SU-DHL-6 (cell line): ENCODE measurements around the gene SPTBN1.

Experiments used
- H2AFZ ChIP-seq: fragments of 200-600 bp; sonication (generic); 2 replicates; pipeline ENCODE4 v1.6.1; 2014; ENCODE audit warnings: low read depth, mild to moderate bottlenecking, moderate library complexity, mixed read lengths, antibody characterized with exemption, low read length; ENCODE audit not compliant: severe bottlenecking
- H3F3A ChIP-seq: fragments of 200-600 bp; shearing (Covaris generic); 2 replicates; pipeline ENCODE4 v1.6.0; 2016; ENCODE audit warnings: antibody characterized with exemption, mild to moderate bottlenecking; ENCODE audit not compliant: insufficient read depth
- H3K27ac ChIP-seq: fragments of 200-600 bp; sonication (generic); 2 replicates; pipeline ENCODE4 v1.5.1; 2016; ENCODE audit warnings: low read depth, mild to moderate bottlenecking, low read length, moderate library complexity, mixed read lengths
- H3K27me3 ChIP-seq: fragments of 200-600 bp; sonication (generic), shearing (Covaris generic); 2 replicates; pipeline ENCODE4 v1.6.0; 2014; ENCODE audit warnings: mild to moderate bottlenecking, low read length
- H3K36me3 ChIP-seq: fragments of 200-600 bp; sonication (generic); 2 replicates; pipeline ENCODE4 v1.6.1; 2014; ENCODE audit warnings: mild to moderate bottlenecking, low read length, mixed read lengths
- H3K4me2 ChIP-seq: fragments of 300-600, 200-600 bp; shearing (Covaris generic), sonication (generic); 2 replicates; pipeline ENCODE4 v1.6.0; 2014; ENCODE audit warnings: low read length, low read depth, mild to moderate bottlenecking; ENCODE audit not compliant: poor library complexity, severe bottlenecking
- H3K4me3 ChIP-seq: fragments of 200-600 bp; sonication (generic); 2 replicates; pipeline ENCODE4 v1.5.1; 2014; ENCODE audit warnings: antibody characterized with exemption, low read length, mild to moderate bottlenecking, mixed read lengths; ENCODE audit not compliant: insufficient read depth, poor library complexity, severe bottlenecking
- H3K79me2 ChIP-seq: fragments of 200-600 bp; sonication (generic); 2 replicates; pipeline ENCODE4 v1.6.1; 2014; ENCODE audit warnings: mild to moderate bottlenecking, low read length, moderate library complexity; ENCODE audit not compliant: insufficient read depth
- H3K9ac ChIP-seq: fragments of 200-600 bp; sonication (generic); 2 replicates; pipeline ENCODE4 v1.7.0; 2014; ENCODE audit warnings: mild to moderate bottlenecking, low read length
- H3K9me2 ChIP-seq: fragments of 200-600 bp; sonication (generic); replicated peaks from 2 replicates; pipeline ENCODE4 v1.6.1; 2014; ENCODE audit warnings: low read length; ENCODE audit not compliant: insufficient read depth
- H3K9me3 ChIP-seq: fragments of 200-600 bp; sonication (generic); 2 replicates; pipeline ENCODE4 v1.6.1; 2014; ENCODE audit warnings: low read length, mixed read lengths; ENCODE audit not compliant: insufficient read depth
- H4K20me1 ChIP-seq: fragments of 200-600 bp; sonication (generic); 2 replicates; pipeline ENCODE4 v1.6.1; 2014; ENCODE audit warnings: low read depth, mild to moderate bottlenecking, antibody characterized with exemption, low read length, moderate library complexity, mixed read lengths
- EZH2phosphoT487 ChIP-seq: fragments of 200-600 bp; sonication (generic), shearing (Covaris generic); conservative IDR thresholded peaks from 2 replicates; pipeline ENCODE4 v1.6.1; 2018; ENCODE audit warnings: mild to moderate bottlenecking, antibody characterized with exemption, low read length, moderate library complexity, mixed read lengths
- TF ChIP-seq, protein P1 (sequence below): fragments of 200-600 bp; sonication (generic); IDR thresholded peaks from one replicate; pipeline ENCODE4 v1.5.1; 2017; ENCODE audit warnings: antibody characterized with exemption, mild to moderate bottlenecking, low read length, moderate library complexity; ENCODE audit not compliant: insufficient read depth, poor library complexity, severe bottlenecking

The SPTBN1 gene

DNA sequence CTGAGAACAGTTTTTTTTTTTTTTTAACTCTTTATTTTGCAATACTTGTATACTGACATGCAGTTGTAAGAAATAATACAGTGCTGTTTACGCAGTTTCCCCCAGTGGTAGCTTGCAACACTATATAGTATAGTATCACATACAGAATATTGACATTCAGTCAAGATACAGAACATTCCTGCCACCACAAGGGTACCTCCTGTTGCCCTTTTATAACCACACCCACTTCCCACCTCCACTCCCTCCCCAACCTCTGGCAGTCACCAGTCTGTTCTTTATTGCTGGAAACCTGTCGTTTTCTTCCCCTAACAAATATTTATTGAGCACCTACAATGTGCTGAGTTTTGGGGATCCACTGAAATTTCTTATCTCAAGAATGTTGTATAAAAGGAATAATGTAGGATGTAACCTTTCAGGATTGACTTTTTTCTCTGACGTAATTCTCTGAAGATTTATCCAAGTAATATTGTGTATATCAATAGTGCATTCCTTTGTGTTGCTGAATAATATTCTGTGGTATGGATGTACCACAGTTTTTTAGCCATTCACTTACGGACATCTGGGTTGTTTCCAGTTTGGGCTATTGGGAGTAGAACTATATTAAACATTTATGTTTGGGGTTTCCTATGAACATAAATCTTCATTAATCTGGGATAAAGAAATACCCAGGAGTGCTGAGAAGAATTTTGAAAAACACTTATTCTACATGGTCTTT is 215.9 kb downstream of the SPTBN1 start:
- Histone ChIP-seq H3K9me3 (no peaks in the 10 kb centered on the region), H3K9ac (no peak overlapping the region), H4K20me1 (no peaks in the 10 kb centered on the region), H3F3A (no peaks in the 10 kb centered on the region), H3K27me3 (no peaks in the 10 kb centered on the region), H3K4me2 (no peak overlapping the region), H3K27ac (no peak overlapping the region), H3K36me3 (no peaks in the 10 kb centered on the region), H3K9me2 (no peaks in the 10 kb centered on the region), H3K79me2 (no peaks in the 10 kb centered on the region), H3K4me3 (no peak overlapping the region), H2AFZ (no peak overlapping the region)
- TF ChIP-seq, protein P1, sequence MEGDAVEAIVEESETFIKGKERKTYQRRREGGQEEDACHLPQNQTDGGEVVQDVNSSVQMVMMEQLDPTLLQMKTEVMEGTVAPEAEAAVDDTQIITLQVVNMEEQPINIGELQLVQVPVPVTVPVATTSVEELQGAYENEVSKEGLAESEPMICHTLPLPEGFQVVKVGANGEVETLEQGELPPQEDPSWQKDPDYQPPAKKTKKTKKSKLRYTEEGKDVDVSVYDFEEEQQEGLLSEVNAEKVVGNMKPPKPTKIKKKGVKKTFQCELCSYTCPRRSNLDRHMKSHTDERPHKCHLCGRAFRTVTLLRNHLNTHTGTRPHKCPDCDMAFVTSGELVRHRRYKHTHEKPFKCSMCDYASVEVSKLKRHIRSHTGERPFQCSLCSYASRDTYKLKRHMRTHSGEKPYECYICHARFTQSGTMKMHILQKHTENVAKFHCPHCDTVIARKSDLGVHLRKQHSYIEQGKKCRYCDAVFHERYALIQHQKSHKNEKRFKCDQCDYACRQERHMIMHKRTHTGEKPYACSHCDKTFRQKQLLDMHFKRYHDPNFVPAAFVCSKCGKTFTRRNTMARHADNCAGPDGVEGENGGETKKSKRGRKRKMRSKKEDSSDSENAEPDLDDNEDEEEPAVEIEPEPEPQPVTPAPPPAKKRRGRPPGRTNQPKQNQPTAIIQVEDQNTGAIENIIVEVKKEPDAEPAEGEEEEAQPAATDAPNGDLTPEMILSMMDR: no peak
- no peak for TF ChIP-seq EZH2phosphoT487

DNA sequence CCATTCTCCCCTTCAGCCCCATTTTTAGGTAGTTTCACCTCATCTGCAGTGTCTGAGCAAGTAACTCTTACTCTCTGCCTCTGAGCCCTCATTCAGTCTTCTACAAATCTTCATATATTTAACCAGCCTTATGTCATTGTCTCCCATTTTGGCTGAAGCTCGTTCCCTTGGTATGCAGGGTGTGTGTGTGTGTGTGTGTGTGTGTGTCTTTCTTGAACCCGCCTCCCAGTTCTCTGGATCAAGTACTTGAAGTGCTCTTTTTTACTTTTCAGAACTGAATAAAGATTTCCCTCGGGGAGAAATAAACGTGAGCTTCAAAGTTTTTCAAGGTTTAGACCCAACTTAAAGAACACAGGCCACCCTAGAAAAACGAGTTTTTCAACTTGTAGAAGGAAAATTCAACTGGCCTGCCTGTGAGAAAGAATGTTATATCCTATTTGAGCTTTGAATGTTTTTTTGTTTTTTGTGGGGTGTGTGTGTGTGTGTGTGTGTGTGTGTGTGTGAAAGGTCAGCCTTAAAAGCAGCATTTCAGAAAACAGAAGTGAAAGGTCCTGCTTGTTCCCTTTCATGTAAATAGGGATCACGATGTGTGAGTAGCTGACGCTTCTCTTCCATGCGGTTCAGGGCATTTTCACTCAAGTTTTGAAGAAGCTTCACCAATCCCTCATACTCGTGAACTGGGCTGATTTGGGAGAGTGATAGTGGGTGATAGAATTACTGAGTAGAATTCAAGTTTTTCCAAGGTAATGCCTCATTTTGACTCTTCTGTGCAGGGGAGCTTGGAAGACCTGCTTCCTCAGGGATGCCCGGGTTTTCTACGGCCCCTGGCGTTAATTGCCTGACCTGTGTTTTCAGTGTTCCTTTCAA is 216.7 kb downstream of the SPTBN1 start:
- no peaks in the 10 kb centered on the region for H3F3A ChIP-seq
- H3K9me2 ChIP-seq: no peaks in the 10 kb centered on the region
- no peak overlapping the region for H2AFZ ChIP-seq
- no peak overlapping the region for H3K4me2 ChIP-seq
- no peak for TF ChIP-seq EZH2phosphoT487
- TF ChIP-seq, protein P1: no peak
- no peaks in the 10 kb centered on the region for H3K79me2 ChIP-seq
- H3K27me3 ChIP-seq: no peaks in the 10 kb centered on the region
- H3K36me3 ChIP-seq: no peaks in the 10 kb centered on the region
- H3K27ac ChIP-seq: no peak overlapping the region
- no peak overlapping the region for H3K9ac ChIP-seq
- no peaks in the 10 kb centered on the region for H3K9me3 ChIP-seq
- H3K4me3 ChIP-seq: no peak overlapping the region
- no peaks in the 10 kb centered on the region for H4K20me1 ChIP-seq

DNA sequence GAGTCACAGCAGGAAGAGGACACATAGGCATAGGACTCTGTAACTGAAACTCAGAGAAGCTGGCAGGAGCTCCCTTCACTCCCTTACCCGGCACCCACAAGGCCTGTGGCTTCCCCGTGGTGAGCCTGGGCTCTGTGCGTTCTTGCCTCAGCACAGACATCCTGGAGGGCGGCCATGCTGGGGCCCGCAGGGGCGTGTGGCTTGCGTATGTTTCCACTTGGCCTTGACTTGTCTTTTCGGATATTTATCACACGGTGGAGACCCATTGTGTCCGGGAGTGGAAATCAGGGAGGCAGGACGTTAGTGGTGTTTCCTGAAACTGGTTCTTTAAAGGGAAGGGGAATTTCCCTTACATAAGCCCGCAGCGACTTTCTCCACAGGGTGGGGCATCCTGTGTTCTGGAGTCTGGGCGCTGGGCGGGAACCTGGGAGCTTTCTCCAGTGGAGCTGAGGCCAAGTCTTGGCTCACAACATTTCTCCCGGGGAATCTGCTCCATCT is 217.4 kb downstream of the SPTBN1 start:
- TF ChIP-seq, protein P1: no peak
- no peak for TF ChIP-seq EZH2phosphoT487
- Histone ChIP-seq H3K9ac (no peak overlapping the region), H3K4me3 (no peak overlapping the region), H4K20me1 (no peaks in the 10 kb centered on the region), H3K4me2 (no peak overlapping the region), H3K27ac (no peak overlapping the region), H3K27me3 (no peaks in the 10 kb centered on the region), H3K9me3 (no peaks in the 10 kb centered on the region), H3K9me2 (no peaks in the 10 kb centered on the region), H3F3A (no peaks in the 10 kb centered on the region), H2AFZ (no peak overlapping the region), H3K36me3 (no peaks in the 10 kb centered on the region), H3K79me2 (no peaks in the 10 kb centered on the region)
